HCT116 (cell line): ENCODE results near the gene BRWD1. TPM values are rescaled to one million over a fixed set of nuclear protein-coding genes. Genes with fewer than 3 reads are reported as not detected.

Source experiments
- ATAC-seq: fragments of 200-7000 bp; cut with Tn5 transposase; 2 replicates; pipeline ENCODE4 v1.9.1; 2020; ENCODE audit warnings: mild to moderate bottlenecking, moderate library complexity
- BruUV-seq: library from RNA; stranded (reverse); fragments of 400-500 nt; replicated peaks from 2 replicates; lab custom pipeline; 2021; lab: Mats Ljungman, UMichigan
- CTCF ChIA-PET: fragments of 300-600 bp; sonication (Branson Sonifier 250); formaldehyde crosslinking; loops from one replicate; lab custom pipeline; 2021; ENCODE audit warnings: antibody characterized with exemption; lab: Charles Lee
- POLR2A ChIA-PET: fragments of 300-600, 350-600 bp; sonication (Branson Sonifier 250); formaldehyde crosslinking; loops from one replicate; lab custom pipeline; 2021; ENCODE audit warnings: antibody characterized with exemption; lab: Charles Lee
- RAD21 ChIA-PET, 2 experiments: fragments of 300-600 bp; sonication (Branson Sonifier 250); formaldehyde crosslinking; loops; one replicate each; lab custom pipeline; 2023; ENCODE audit warnings: low total read pairs in 2 of 2; ENCODE audit not compliant: uncharacterized antibody in 2 of 2, unreplicated experiment in 2 of 2, low non-redundant PET in 1 of 2; lab: Charles Lee
- DNase-seq: peaks from one replicate; pipeline ENCODE4 v3.0.0-alpha.2; 2010; ENCODE audit warnings: low read depth, low spot score
- H2AFZ ChIP-seq: fragments of 200-600 bp; shearing (Covaris generic), sonication (generic); 2 replicates; pipeline ENCODE4 v1.6.1; 2017; ENCODE audit warnings: low read depth, mixed run types, mixed read lengths, antibody characterized with exemption, low read length; ENCODE audit not compliant: poor library complexity, severe bottlenecking
- H3K27ac ChIP-seq: 2 replicates; pipeline ENCODE4 v1.5.1; 2012; ENCODE audit warnings: low read depth, low read length
- H3K27me3 ChIP-seq: fragments of 200-600 bp; sonication (generic); 2 replicates; pipeline ENCODE4 v1.6.1; 2016; ENCODE audit warnings: mixed run types, low read length, mixed read lengths; ENCODE audit not compliant: insufficient read depth
- H3K36me3 ChIP-seq, 2 experiments: fragments of 200-500 bp in 1 of 2; fragments of 200-600 bp in 1 of 2; sonication (Bioruptor generic) in 1 of 2; sonication (generic) in 1 of 2; 2 replicates each; pipeline versions ENCODE4 v1.5.1 to v1.6.1; 2014 to 2016; ENCODE audit warnings: low read length in 2 of 2, inconsistent platforms in 1 of 2, mixed read lengths in 1 of 2, mixed run types in 1 of 2; ENCODE audit not compliant: insufficient read depth in 2 of 2, control insufficient read depth in 1 of 2
- H3K4me1 ChIP-seq, 2 experiments: fragments of 200-600 bp in 1 of 2; sonication (generic) in 1 of 2; 2 replicates each; pipeline versions ENCODE4 v1.5.1 to v1.6.1; 2012 to 2017; ENCODE audit warnings: low read length in 2 of 2, inconsistent platforms in 1 of 2, mild to moderate bottlenecking in 1 of 2, mixed read lengths in 1 of 2, mixed run types in 1 of 2, moderate library complexity in 1 of 2; ENCODE audit not compliant: insufficient read depth in 2 of 2, control insufficient read depth in 1 of 2
- H3K4me2 ChIP-seq: fragments of 200-600 bp; sonication (generic); 2 replicates; pipeline ENCODE4 v1.6.1; 2017; ENCODE audit warnings: mixed run types, low read length, mixed read lengths
- H3K4me3 ChIP-seq, 2 experiments: fragments of 200-600 bp in 1 of 2; sonication (generic) in 1 of 2; replicated peaks in 1 of 2; 2 replicates each; pipeline ENCODE4 v1.5.1; 2011 to 2016; ENCODE audit warnings: low read length in 2 of 2, control low read depth in 1 of 2, low read depth in 1 of 2, mild to moderate bottlenecking in 1 of 2, mixed read lengths in 1 of 2, mixed run types in 1 of 2
- H3K79me2 ChIP-seq: fragments of 200-600 bp; sonication (generic); 2 replicates; pipeline ENCODE4 v1.6.1; 2017; ENCODE audit warnings: mild to moderate bottlenecking, mixed run types, low read length, moderate library complexity, mixed read lengths; ENCODE audit not compliant: insufficient read depth
- H3K9ac ChIP-seq: fragments of 200-600 bp; sonication (generic); 2 replicates; pipeline ENCODE4 v1.6.1; 2016; ENCODE audit warnings: low read length, mixed read lengths
- H3K9me2 ChIP-seq: fragments of 200-600 bp; sonication (generic), shearing (Covaris generic); 2 replicates; pipeline ENCODE4 v1.6.1; 2017; ENCODE audit warnings: mixed run types, mild to moderate bottlenecking, moderate library complexity; ENCODE audit not compliant: insufficient read depth
- H3K9me3 ChIP-seq, 2 experiments: fragments of 200-500 bp in 1 of 2; fragments of 200-600 bp in 1 of 2; sonication (Bioruptor generic) in 1 of 2; sonication (generic) in 1 of 2; 2 replicates each; pipeline ENCODE4 v1.6.1; 2014 to 2017; ENCODE audit warnings: low read length in 2 of 2, mixed read lengths in 2 of 2, inconsistent platforms in 1 of 2, low read depth in 1 of 2, mild to moderate bottlenecking in 1 of 2, mixed run types in 1 of 2, moderate library complexity in 1 of 2; ENCODE audit not compliant: control insufficient read depth in 1 of 2, insufficient read depth in 1 of 2
- H4K20me1 ChIP-seq: fragments of 200-600 bp; sonication (generic), shearing (Covaris generic); 2 replicates; pipeline ENCODE4 v1.6.1; 2017; ENCODE audit warnings: mixed run types, mild to moderate bottlenecking, moderate library complexity; ENCODE audit not compliant: insufficient read depth
- CBX3 ChIP-seq: IDR thresholded peaks from 2 replicates; pipeline ENCODE4 v1.6.1; 2012; ENCODE audit warnings: low read depth
- ELF1 ChIP-seq: IDR thresholded peaks from 2 replicates; pipeline ENCODE4 v1.6.1; 2012; ENCODE audit warnings: low read depth, borderline replicate concordance
- EZH2phosphoT487 ChIP-seq: fragments of 200-600 bp; IDR thresholded peaks from 2 replicates; pipeline ENCODE4 v1.6.1; 2018; ENCODE audit warnings: antibody characterized with exemption, borderline replicate concordance
- FOSL1 ChIP-seq: IDR thresholded peaks from 2 replicates; pipeline ENCODE4 v1.6.1; 2012; ENCODE audit warnings: low read depth
- JUND ChIP-seq: IDR thresholded peaks from 2 replicates; pipeline ENCODE4 v1.6.1; 2012
- POLR2A ChIP-seq: IDR thresholded peaks from 2 replicates; pipeline ENCODE4 v1.7.0; 2011; ENCODE audit warnings: borderline replicate concordance; ENCODE audit not compliant: insufficient read depth, insufficient read length; ENCODE audit errors: extremely low read depth
- RAD21 ChIP-seq: IDR thresholded peaks from 2 replicates; pipeline ENCODE4 v1.6.1; 2012; ENCODE audit warnings: low read depth, mild to moderate bottlenecking
- SIN3A ChIP-seq: IDR thresholded peaks from 2 replicates; pipeline ENCODE4 v1.6.1; 2012; ENCODE audit warnings: low read depth
- SP1 ChIP-seq: IDR thresholded peaks from 2 replicates; pipeline ENCODE4 v1.6.1; 2012; ENCODE audit warnings: low read depth
- SRF ChIP-seq: IDR thresholded peaks from 2 replicates; pipeline ENCODE4 v1.6.1; 2012; ENCODE audit warnings: low read depth
- TCF7L2 ChIP-seq: IDR thresholded peaks from 2 replicates; pipeline ENCODE4 v1.7.0; 2011; ENCODE audit warnings: borderline replicate concordance, inconsistent platforms; ENCODE audit not compliant: insufficient read depth, insufficient read length; ENCODE audit errors: extremely low read depth
- YY1 ChIP-seq: IDR thresholded peaks from 2 replicates; pipeline ENCODE4 v1.6.1; 2011; ENCODE audit warnings: low read length, low read depth, moderate library complexity, mild to moderate bottlenecking; ENCODE audit not compliant: insufficient replicate concordance; ENCODE audit errors: extremely low read depth
- ZNF274 ChIP-seq: fragments of 200-500 bp; sonication (Bioruptor generic); IDR thresholded peaks from 2 replicates; pipeline ENCODE4 v1.6.1; 2014; ENCODE audit warnings: mild to moderate bottlenecking, low read depth, low read length, inconsistent platforms
- intact Hi-C: fragments of 100-400 bp; cut with micrococcal nuclease; formaldehyde crosslinking; loops from 2 replicates; pipeline ENCODE4 v1.10.0; 2022
- total RNA-seq: library from RNA; stranded (reverse); gene quantifications from one replicate; pipeline ENCODE4 v1.2.1, GENCODE V29; 2021; ENCODE audit not compliant: unreplicated experiment
- TF ChIP-seq, protein P1 (sequence below), 3 experiments: fragments of 200-600 bp in 1 of 3; sonication (generic) in 1 of 3; IDR thresholded peaks in 2 of 3; conservative IDR thresholded peaks in 1 of 3; 2 replicates each; pipeline ENCODE4 v1.5.1; 2012 to 2017; ENCODE audit warnings: low read depth in 2 of 3, low read length in 2 of 3, antibody characterized with exemption in 1 of 3, borderline replicate concordance in 1 of 3, control low read depth in 1 of 3, mild to moderate bottlenecking in 1 of 3, mixed read lengths in 1 of 3, mixed run types in 1 of 3, moderate library complexity in 1 of 3; ENCODE audit not compliant: insufficient read depth in 1 of 3
- TF ChIP-seq, protein P2 (sequence below): IDR thresholded peaks from 2 replicates; pipeline ENCODE4 v1.6.1; 2012
- TF ChIP-seq, protein P3 (sequence below): IDR thresholded peaks from 2 replicates; pipeline ENCODE4 v1.6.1; 2011; ENCODE audit warnings: mild to moderate bottlenecking, low read length, moderate library complexity; ENCODE audit not compliant: insufficient replicate concordance; ENCODE audit errors: extremely low read depth
- TF ChIP-seq, protein P4 (sequence below): IDR thresholded peaks from 2 replicates; pipeline ENCODE4 v1.6.1; 2012

The BRWD1 gene
- total RNA-seq, 1 experiment from 2014 or later = 33.1 TPM

DNA sequence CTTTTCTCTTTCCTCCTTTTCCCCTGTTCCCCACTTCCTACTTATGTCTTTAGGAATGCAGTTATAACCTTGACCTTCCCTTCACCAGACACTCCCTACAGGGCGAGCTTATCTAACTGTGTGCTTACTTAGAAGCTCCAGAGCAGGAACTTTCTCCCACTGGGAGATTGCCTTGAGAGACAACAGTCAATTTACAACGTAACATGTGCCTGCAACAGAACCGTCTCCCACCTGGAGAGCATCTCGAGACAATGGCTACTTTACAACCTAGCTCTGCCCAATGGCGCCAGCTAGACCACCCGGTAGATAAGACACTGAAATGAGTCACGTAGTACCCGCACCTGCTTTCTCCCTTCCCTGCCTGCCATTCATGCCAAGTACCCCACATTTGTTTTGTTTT lies 18.7 kb upstream of the BRWD1 start:
- Histone ChIP-seq H3K4me1 (no peaks in the 10 kb centered on the region), H3K9me3 (no peaks in the 10 kb centered on the region), H3K36me3 (no peaks in the 10 kb centered on the region), H2AFZ (no peak overlapping the region), H3K4me2 (no peak overlapping the region), H3K79me2 (no peaks in the 10 kb centered on the region), H3K27ac (no peak overlapping the region), H3K27me3 (no peaks in the 10 kb centered on the region), H3K9me2 (no peaks in the 10 kb centered on the region), H3K9ac (no peak overlapping the region), H4K20me1 (no peaks in the 10 kb centered on the region), H3K4me3 (no peak overlapping the region)
- no peak for ATAC-seq
- no TSS peak for BruUV-seq
- intact Hi-C loops = no loop called here
- TF ChIP-seq JUND (no peak), SP1 (no peak), SIN3A (no peak), POLR2A (no peak), FOSL1 (no peak), YY1 (no peak), ZNF274 (no peak), ELF1 (no peak), SRF (no peak), CBX3 (no peak), RAD21 (no peak), EZH2phosphoT487 (no peak), TCF7L2 (no peak)
- TF ChIP-seq, protein P1, sequence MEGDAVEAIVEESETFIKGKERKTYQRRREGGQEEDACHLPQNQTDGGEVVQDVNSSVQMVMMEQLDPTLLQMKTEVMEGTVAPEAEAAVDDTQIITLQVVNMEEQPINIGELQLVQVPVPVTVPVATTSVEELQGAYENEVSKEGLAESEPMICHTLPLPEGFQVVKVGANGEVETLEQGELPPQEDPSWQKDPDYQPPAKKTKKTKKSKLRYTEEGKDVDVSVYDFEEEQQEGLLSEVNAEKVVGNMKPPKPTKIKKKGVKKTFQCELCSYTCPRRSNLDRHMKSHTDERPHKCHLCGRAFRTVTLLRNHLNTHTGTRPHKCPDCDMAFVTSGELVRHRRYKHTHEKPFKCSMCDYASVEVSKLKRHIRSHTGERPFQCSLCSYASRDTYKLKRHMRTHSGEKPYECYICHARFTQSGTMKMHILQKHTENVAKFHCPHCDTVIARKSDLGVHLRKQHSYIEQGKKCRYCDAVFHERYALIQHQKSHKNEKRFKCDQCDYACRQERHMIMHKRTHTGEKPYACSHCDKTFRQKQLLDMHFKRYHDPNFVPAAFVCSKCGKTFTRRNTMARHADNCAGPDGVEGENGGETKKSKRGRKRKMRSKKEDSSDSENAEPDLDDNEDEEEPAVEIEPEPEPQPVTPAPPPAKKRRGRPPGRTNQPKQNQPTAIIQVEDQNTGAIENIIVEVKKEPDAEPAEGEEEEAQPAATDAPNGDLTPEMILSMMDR (IDR thresholded peaks at IDR 0.05 in 2 of 3, conservative IDR thresholded peaks at IDR 0.05 in 1 of 3; ENCODE audit: borderline replicate concordance in 1 of 3, insufficient read depth in 1 of 3, low read depth in 2 of 3, low read length in 2 of 3) = no peak
- TF ChIP-seq, protein P2, sequence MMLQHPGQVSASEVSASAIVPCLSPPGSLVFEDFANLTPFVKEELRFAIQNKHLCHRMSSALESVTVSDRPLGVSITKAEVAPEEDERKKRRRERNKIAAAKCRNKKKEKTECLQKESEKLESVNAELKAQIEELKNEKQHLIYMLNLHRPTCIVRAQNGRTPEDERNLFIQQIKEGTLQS = no peak
- TF ChIP-seq, protein P3, sequence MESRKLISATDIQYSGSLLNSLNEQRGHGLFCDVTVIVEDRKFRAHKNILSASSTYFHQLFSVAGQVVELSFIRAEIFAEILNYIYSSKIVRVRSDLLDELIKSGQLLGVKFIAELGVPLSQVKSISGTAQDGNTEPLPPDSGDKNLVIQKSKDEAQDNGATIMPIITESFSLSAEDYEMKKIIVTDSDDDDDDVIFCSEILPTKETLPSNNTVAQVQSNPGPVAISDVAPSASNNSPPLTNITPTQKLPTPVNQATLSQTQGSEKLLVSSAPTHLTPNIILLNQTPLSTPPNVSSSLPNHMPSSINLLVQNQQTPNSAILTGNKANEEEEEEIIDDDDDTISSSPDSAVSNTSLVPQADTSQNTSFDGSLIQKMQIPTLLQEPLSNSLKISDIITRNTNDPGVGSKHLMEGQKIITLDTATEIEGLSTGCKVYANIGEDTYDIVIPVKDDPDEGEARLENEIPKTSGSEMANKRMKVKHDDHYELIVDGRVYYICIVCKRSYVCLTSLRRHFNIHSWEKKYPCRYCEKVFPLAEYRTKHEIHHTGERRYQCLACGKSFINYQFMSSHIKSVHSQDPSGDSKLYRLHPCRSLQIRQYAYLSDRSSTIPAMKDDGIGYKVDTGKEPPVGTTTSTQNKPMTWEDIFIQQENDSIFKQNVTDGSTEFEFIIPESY = no peak
- TF ChIP-seq, protein P4, sequence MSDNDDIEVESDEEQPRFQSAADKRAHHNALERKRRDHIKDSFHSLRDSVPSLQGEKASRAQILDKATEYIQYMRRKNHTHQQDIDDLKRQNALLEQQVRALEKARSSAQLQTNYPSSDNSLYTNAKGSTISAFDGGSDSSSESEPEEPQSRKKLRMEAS = no peak
- no peak for DNase-seq
- ChIA-PET CTCF (no interaction called here), RAD21 (no interaction called here), POLR2A (no interaction called here)
